H9 (cell line): ENCODE data around the gene RPS4Y2. TPM values are rescaled to one million over a fixed set of nuclear protein-coding genes. Genes with fewer than 3 reads are reported as not detected.

Experiments
- DNase-seq: peaks from one replicate; pipeline ENCODE4 v3.0.0-alpha.2; 2017
- H2AFZ ChIP-seq: one replicate; pipeline ENCODE4 v1.6.1; 2013; ENCODE audit warnings: mild to moderate bottlenecking, low read length, control low read depth, moderate library complexity
- H2AK5ac ChIP-seq: 2 replicates; pipeline ENCODE4 v1.6.1; 2013; ENCODE audit warnings: low read length, control low read depth, mixed read lengths; ENCODE audit not compliant: insufficient read length
- H2BK120ac ChIP-seq: one replicate; pipeline ENCODE4 v1.6.1; 2013; ENCODE audit warnings: low read depth, mild to moderate bottlenecking, low read length, control low read depth, inconsistent platforms; ENCODE audit not compliant: poor library complexity, severe bottlenecking
- H2BK12ac ChIP-seq: 2 replicates; pipeline ENCODE4 v1.6.1; 2013; ENCODE audit warnings: low read length, control low read depth, mixed read lengths, low read depth; ENCODE audit not compliant: insufficient read length
- H2BK15ac ChIP-seq: 2 replicates; pipeline ENCODE4 v1.6.1; 2013; ENCODE audit warnings: low read depth, low read length, control low read depth
- H2BK20ac ChIP-seq: one replicate; pipeline ENCODE4 v1.6.1; 2013; ENCODE audit warnings: low read depth, mild to moderate bottlenecking, low read length, control low read depth, inconsistent platforms; ENCODE audit not compliant: poor library complexity, severe bottlenecking
- H2BK5ac ChIP-seq: 2 replicates; pipeline ENCODE4 v1.6.1; 2013; ENCODE audit warnings: low read length, control low read depth, mixed read lengths; ENCODE audit not compliant: insufficient read length
- H3K14ac ChIP-seq: 2 replicates; pipeline ENCODE4 v1.6.1; 2013; ENCODE audit warnings: low read length, control low read depth; ENCODE audit not compliant: insufficient read depth
- H3K18ac ChIP-seq: 2 replicates; pipeline ENCODE4 v1.6.1; 2013; ENCODE audit warnings: low read depth, mild to moderate bottlenecking, mixed read lengths, low read length, control low read depth; ENCODE audit not compliant: insufficient read length
- H3K23ac ChIP-seq: 2 replicates; pipeline ENCODE4 v1.6.1; 2013; ENCODE audit warnings: low read length, control low read depth, mixed read lengths, low read depth; ENCODE audit not compliant: insufficient read length
- H3K23me2 ChIP-seq: 2 replicates; pipeline ENCODE4 v1.6.1; 2013; ENCODE audit warnings: low read depth, mild to moderate bottlenecking, mixed read lengths, low read length, control low read depth; ENCODE audit not compliant: insufficient read length, poor library complexity, severe bottlenecking
- H3K27ac ChIP-seq: 2 replicates; pipeline ENCODE4 v1.5.1; 2013; ENCODE audit warnings: low read length, control low read depth, mixed read lengths, low read depth; ENCODE audit not compliant: insufficient read length
- H3K27me3 ChIP-seq: 2 replicates; pipeline ENCODE4 v1.6.1; 2013; ENCODE audit warnings: low read length, control low read depth, inconsistent platforms; ENCODE audit not compliant: insufficient read depth
- H3K4ac ChIP-seq: 2 replicates; pipeline ENCODE4 v1.6.1; 2013; ENCODE audit warnings: low read depth, mild to moderate bottlenecking, control low read depth, inconsistent platforms, low read length, moderate library complexity
- H3K4me1 ChIP-seq: 2 replicates; pipeline ENCODE4 v1.6.1; 2013; ENCODE audit warnings: low read length, control low read depth, inconsistent platforms; ENCODE audit not compliant: insufficient read depth
- H3K4me2 ChIP-seq: 2 replicates; pipeline ENCODE4 v1.6.1; 2013; ENCODE audit warnings: low read length, control low read depth, mixed read lengths; ENCODE audit not compliant: insufficient read length, insufficient read depth
- H3K56ac ChIP-seq: 2 replicates; pipeline ENCODE4 v1.6.1; 2013; ENCODE audit warnings: low read depth, mild to moderate bottlenecking, mixed read lengths, low read length, control low read depth; ENCODE audit not compliant: insufficient read length
- H3K79me1 ChIP-seq: 2 replicates; pipeline ENCODE4 v1.6.1; 2013; ENCODE audit warnings: low read depth, mild to moderate bottlenecking, moderate library complexity, low read length, control low read depth, inconsistent platforms; ENCODE audit not compliant: insufficient read depth, poor library complexity, severe bottlenecking
- H3K79me2 ChIP-seq: 2 replicates; pipeline ENCODE4 v1.6.1; 2013; ENCODE audit warnings: low read length, control low read depth, inconsistent platforms; ENCODE audit not compliant: insufficient read depth
- H3K9ac ChIP-seq: 2 replicates; pipeline ENCODE4 v1.6.1; 2013; ENCODE audit warnings: low read length, control low read depth, mixed read lengths; ENCODE audit not compliant: insufficient read length; ENCODE audit errors: extremely low read depth
- H3K9me3 ChIP-seq: one replicate; pipeline ENCODE4 v1.6.1; 2013; ENCODE audit warnings: low read depth, low read length, inconsistent platforms; ENCODE audit not compliant: control insufficient read depth
- H3T11ph ChIP-seq: one replicate; pipeline ENCODE4 v1.6.1; 2013; ENCODE audit warnings: mild to moderate bottlenecking, low read length, control low read depth, inconsistent platforms
- H4K20me1 ChIP-seq: one replicate; pipeline ENCODE4 v1.6.1; 2013; ENCODE audit not compliant: control insufficient read depth, insufficient read length, insufficient read depth
- H4K5ac ChIP-seq: 2 replicates; pipeline ENCODE4 v1.6.1; 2013; ENCODE audit warnings: low read depth, mild to moderate bottlenecking, mixed read lengths, low read length, control low read depth; ENCODE audit not compliant: insufficient read length
- H4K8ac ChIP-seq: replicated peaks from 2 replicates; pipeline ENCODE4 v1.6.1; 2013; ENCODE audit warnings: low read length, control low read depth, mixed read lengths, low read depth; ENCODE audit not compliant: insufficient read length
- H4K91ac ChIP-seq: 2 replicates; pipeline ENCODE4 v1.6.1; 2013; ENCODE audit warnings: low read depth, mild to moderate bottlenecking, moderate library complexity, mixed read lengths, low read length, control low read depth; ENCODE audit not compliant: insufficient read length
- H3K27ac Mint-ChIP-seq, 3 experiments: 2 replicates in 2 of 3; 3 replicates in 1 of 3; pipeline ENCODE4 v1.8.0; 2020 to 2021; ENCODE audit warnings: mixed read lengths in 3 of 3, mild to moderate bottlenecking in 1 of 3, moderate library complexity in 1 of 3
- H3K27me3 Mint-ChIP-seq: 2 replicates; pipeline ENCODE4 v1.8.0; 2021; ENCODE audit warnings: low read depth, mild to moderate bottlenecking, moderate library complexity, mixed read lengths
- H3K36me3 Mint-ChIP-seq, 3 experiments: 2 replicates in 2 of 3; 3 replicates in 1 of 3; pipeline ENCODE4 v1.8.0; 2020 to 2021; ENCODE audit warnings: low read depth in 3 of 3, mixed read lengths in 3 of 3; ENCODE audit not compliant: insufficient read depth in 1 of 3
- H3K4me1 Mint-ChIP-seq, 2 experiments: 2 replicates each; pipeline ENCODE4 v1.8.0; 2020; ENCODE audit warnings: mixed read lengths in 2 of 2
- H3K4me3 Mint-ChIP-seq, 2 experiments: 2 replicates in 1 of 2; 3 replicates in 1 of 2; pipeline ENCODE4 v1.8.0; 2020 to 2021; ENCODE audit warnings: mild to moderate bottlenecking in 2 of 2, mixed read lengths in 2 of 2, moderate library complexity in 1 of 2
- H3K9me3 Mint-ChIP-seq, 2 experiments: 2 replicates in 1 of 2; 3 replicates in 1 of 2; pipeline ENCODE4 v1.8.0; 2020; ENCODE audit warnings: mild to moderate bottlenecking in 2 of 2, mixed read lengths in 2 of 2, moderate library complexity in 1 of 2
- WGBS: extraction: QIAGEN DNeasy Blood & Tissue Kit; methylation state at CpG from one replicate; pipeline ENCODE4 v1.1.7; 2013; ENCODE audit warnings: missing lambda C conversion rate, low lambda C conversion rate, mixed read lengths; ENCODE audit not compliant: insufficient read length; ENCODE audit errors: extremely low coverage; 5-methylcytosine and 5-hydroxymethylcytosine counted together
- total RNA-seq: library from RNA; stranded (reverse); gene quantifications from 2 replicates; pipeline ENCODE4 v1.2.1, GENCODE V29; 2021
- TF ChIP-seq, protein P1 (sequence below): fragments of 200-600 bp; sonication (generic); conservative IDR thresholded peaks from 3 replicates; pipeline ENCODE4 v1.8.0; 2021; ENCODE audit warnings: antibody characterized with exemption, mild to moderate bottlenecking

Gene RPS4Y2
- total RNA-seq, 1 experiment from 2014 or later: not detected

GRCh38 chrY:20806243-20806642 lies 50.3 kb downstream of the RPS4Y2 start:
- H2BK5ac ChIP-seq: no peak overlapping the region
- H4K91ac ChIP-seq: no peak overlapping the region
- H3K9ac ChIP-seq: no peak overlapping the region
- H2BK20ac ChIP-seq: no peak overlapping the region
- no peak overlapping the region for H2AK5ac ChIP-seq
- no peak for DNase-seq
- H3K79me1 ChIP-seq: no peaks in the 10 kb centered on the region
- H3K27me3 Mint-ChIP-seq: no peaks in the 10 kb centered on the region
- H3K4me1 Mint-ChIP-seq: no peaks in the 10 kb centered on the region
- TF ChIP-seq, protein P1, sequence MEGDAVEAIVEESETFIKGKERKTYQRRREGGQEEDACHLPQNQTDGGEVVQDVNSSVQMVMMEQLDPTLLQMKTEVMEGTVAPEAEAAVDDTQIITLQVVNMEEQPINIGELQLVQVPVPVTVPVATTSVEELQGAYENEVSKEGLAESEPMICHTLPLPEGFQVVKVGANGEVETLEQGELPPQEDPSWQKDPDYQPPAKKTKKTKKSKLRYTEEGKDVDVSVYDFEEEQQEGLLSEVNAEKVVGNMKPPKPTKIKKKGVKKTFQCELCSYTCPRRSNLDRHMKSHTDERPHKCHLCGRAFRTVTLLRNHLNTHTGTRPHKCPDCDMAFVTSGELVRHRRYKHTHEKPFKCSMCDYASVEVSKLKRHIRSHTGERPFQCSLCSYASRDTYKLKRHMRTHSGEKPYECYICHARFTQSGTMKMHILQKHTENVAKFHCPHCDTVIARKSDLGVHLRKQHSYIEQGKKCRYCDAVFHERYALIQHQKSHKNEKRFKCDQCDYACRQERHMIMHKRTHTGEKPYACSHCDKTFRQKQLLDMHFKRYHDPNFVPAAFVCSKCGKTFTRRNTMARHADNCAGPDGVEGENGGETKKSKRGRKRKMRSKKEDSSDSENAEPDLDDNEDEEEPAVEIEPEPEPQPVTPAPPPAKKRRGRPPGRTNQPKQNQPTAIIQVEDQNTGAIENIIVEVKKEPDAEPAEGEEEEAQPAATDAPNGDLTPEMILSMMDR: no peak
- no peak overlapping the region for H3K56ac ChIP-seq
- no peak overlapping the region for H2BK15ac ChIP-seq
- H3K36me3 Mint-ChIP-seq: no peaks in the 10 kb centered on the region
- H4K8ac ChIP-seq: no peak overlapping the region
- H3K9me3 Mint-ChIP-seq: no peaks in the 10 kb centered on the region
- H2BK12ac ChIP-seq: no peak overlapping the region
- no peaks in the 10 kb centered on the region for H3K23me2 ChIP-seq
- H3K4me3 Mint-ChIP-seq: no peak overlapping the region
- H4K20me1 ChIP-seq: no peaks in the 10 kb centered on the region
- no peak overlapping the region for H3K27ac ChIP-seq
- no peaks in the 10 kb centered on the region for H3K4me1 ChIP-seq
- H4K5ac ChIP-seq: no peak overlapping the region
- H2BK120ac ChIP-seq: no peak overlapping the region
- no peak overlapping the region for H3K18ac ChIP-seq
- H3K27ac Mint-ChIP-seq: no peak overlapping the region
- no peaks in the 10 kb centered on the region for H3K27me3 ChIP-seq
- H2AFZ ChIP-seq: no peak overlapping the region
- H3K79me2 ChIP-seq: no peaks in the 10 kb centered on the region
- H3K14ac ChIP-seq: no peak overlapping the region
- no peaks in the 10 kb centered on the region for H3K9me3 ChIP-seq
- H3K23ac ChIP-seq: no peak overlapping the region
- no peak overlapping the region for H3K4me2 ChIP-seq
- WGBS: no CpG with 5 or more reads among the region's 3 CpGs
- no peak overlapping the region for H3T11ph ChIP-seq
- no peak overlapping the region for H3K4ac ChIP-seq
